Suprapubic skin (tissue), 4 donors: Measurements from ENCODE around the gene CNTN4. TPM values are rescaled to one million over a fixed set of nuclear protein-coding genes. Genes with fewer than 3 reads are reported as not detected.

Source experiments
- DNase-seq, 2 donors: peaks; one replicate each; pipeline ENCODE4 v3.0.0-alpha.2; 2019; ENCODE audit warnings: low spot score in 2 of 2
- H3K27ac ChIP-seq: fragments of 200-600 bp; sonication (generic); one replicate; pipeline ENCODE4 v1.5.1; 2019
- H3K27me3 ChIP-seq: fragments of 200-600 bp; sonication (generic); one replicate; pipeline ENCODE4 v1.5.1; 2019
- H3K36me3 ChIP-seq: fragments of 200-600 bp; sonication (generic); one replicate; pipeline ENCODE4 v1.5.1; 2019
- H3K4me1 ChIP-seq: fragments of 200-600 bp; sonication (generic); one replicate; pipeline ENCODE4 v1.5.1; 2019
- H3K4me3 ChIP-seq: fragments of 200-600 bp; sonication (generic); one replicate; pipeline ENCODE4 v1.5.1; 2019; ENCODE audit warnings: mild to moderate bottlenecking
- H3K9me3 ChIP-seq: fragments of 200-600 bp; sonication (generic); one replicate; pipeline ENCODE4 v1.5.1; 2019
- EP300 ChIP-seq: sonication (generic); formaldehyde crosslinking; IDR thresholded peaks from one replicate; pipeline ENCODE4 v1.6.1; 2017; ENCODE audit warnings: antibody characterized with exemption
- POLR2A ChIP-seq, 2 donors: fragments of 450-650 bp; IDR thresholded peaks; one replicate each; pipeline ENCODE4 v1.6.1; 2017; ENCODE audit warnings: antibody characterized with exemption in 2 of 2, mild to moderate bottlenecking in 2 of 2, moderate library complexity in 2 of 2
- POLR2AphosphoS5 ChIP-seq, 3 donors: sonication (generic); formaldehyde crosslinking; IDR thresholded peaks; one replicate each; pipeline ENCODE4 v1.6.1; 2017; ENCODE audit warnings: antibody characterized with exemption in 3 of 3
- WGBS: methylation state at CpG from one replicate; pipeline ENCODE4 v1.1.5; 2018; 5-methylcytosine and 5-hydroxymethylcytosine counted together
- total RNA-seq, 4 donors: library from RNA; depleted of rRNA; stranded (reverse); fragments of >200 nt; gene quantifications; one replicate each; pipeline ENCODE4 v1.1.0, GENCODE V29; 2016
- TF ChIP-seq, protein P1 (sequence below), 2 donors: fragments of 200-600 bp in 1 of 2; fragments of 450-650 bp in 1 of 2; sonication (generic) in 1 of 2; IDR thresholded peaks; one replicate each; pipeline ENCODE4 v1.5.1; 2016 to 2019; ENCODE audit warnings: antibody characterized with exemption in 2 of 2, mild to moderate bottlenecking in 1 of 2, moderate library complexity in 1 of 2

Gene CNTN4
- total RNA-seq, 4 donors from 2014 or later: 0.60 to 8.1 (median 7.5) TPM

DNA sequence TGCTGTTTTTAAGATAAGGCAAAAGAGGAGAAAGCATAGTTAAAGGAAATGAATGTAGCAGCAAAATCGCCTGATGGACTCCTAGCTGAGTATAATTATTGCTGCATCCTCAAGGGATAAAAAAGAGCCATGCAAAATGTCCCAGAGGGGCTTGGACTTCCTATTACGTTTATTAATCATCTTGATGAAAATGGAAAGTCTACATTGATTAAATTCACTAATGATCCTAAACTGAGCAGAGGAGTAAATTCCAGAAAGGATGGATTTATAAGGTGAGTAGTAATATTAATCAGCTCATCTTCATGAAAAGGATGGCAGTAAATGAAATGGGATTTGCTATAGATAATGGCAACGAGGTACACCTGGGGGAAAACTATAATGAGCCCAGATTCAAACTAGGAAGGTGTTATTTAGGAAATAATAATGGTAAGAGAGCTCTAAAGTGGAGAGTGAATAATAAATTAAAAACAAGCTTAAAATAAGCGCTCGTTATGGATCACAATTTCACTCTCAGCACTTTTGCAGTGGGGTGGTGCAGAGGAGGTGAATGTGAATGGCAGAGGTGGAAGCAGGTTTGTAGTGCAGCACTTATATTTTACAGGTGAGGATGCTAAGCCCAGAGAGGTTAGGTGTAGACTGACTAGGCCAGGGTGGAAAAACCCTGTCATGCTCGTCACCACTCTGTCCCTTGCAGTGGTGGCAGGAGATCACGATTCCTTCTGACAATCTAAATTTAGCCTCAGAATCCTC, 989.2 kb downstream of the CNTN4 start:
- TF ChIP-seq, protein P1, sequence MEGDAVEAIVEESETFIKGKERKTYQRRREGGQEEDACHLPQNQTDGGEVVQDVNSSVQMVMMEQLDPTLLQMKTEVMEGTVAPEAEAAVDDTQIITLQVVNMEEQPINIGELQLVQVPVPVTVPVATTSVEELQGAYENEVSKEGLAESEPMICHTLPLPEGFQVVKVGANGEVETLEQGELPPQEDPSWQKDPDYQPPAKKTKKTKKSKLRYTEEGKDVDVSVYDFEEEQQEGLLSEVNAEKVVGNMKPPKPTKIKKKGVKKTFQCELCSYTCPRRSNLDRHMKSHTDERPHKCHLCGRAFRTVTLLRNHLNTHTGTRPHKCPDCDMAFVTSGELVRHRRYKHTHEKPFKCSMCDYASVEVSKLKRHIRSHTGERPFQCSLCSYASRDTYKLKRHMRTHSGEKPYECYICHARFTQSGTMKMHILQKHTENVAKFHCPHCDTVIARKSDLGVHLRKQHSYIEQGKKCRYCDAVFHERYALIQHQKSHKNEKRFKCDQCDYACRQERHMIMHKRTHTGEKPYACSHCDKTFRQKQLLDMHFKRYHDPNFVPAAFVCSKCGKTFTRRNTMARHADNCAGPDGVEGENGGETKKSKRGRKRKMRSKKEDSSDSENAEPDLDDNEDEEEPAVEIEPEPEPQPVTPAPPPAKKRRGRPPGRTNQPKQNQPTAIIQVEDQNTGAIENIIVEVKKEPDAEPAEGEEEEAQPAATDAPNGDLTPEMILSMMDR (IDR thresholded peaks at IDR 0.05): no peak
- no peak for TF ChIP-seq POLR2AphosphoS5 (IDR thresholded peaks at IDR 0.05)
- TF ChIP-seq POLR2A (IDR thresholded peaks at IDR 0.05): no peak
- TF ChIP-seq EP300: no peak
- H3K27me3 ChIP-seq: no peaks in the 10 kb centered on the region
- no peak overlapping the region for H3K4me3 ChIP-seq
- H3K36me3 ChIP-seq: no peaks in the 10 kb centered on the region
- WGBS: 68% methylated on average over 7 of the region's 7 CpGs
- H3K27ac ChIP-seq: no peak overlapping the region
- no peaks in the 10 kb centered on the region for H3K4me1 ChIP-seq
- no peak for DNase-seq
- H3K9me3 ChIP-seq: no peaks in the 10 kb centered on the region

DNA sequence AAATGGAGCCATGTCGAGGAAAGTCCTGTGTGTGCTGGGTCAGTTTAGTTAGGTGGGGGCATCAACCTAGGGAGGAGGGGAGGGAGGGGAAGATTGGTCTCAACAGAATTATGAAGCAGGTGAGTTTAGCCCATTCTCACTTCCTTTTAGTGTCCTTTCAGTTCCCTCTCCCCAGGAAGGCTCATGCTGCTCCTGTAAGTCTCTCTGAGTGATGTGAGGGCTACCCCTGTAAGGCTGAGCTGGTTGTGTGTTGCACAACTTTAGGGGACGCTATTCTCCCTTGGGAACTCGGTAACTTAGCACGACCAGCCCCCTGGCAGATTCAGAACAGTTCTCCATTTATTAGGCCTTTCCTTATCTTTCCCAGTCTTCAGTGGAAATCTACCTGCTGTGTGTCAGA, 990.4 kb downstream of the CNTN4 start:
- Histone ChIP-seq H3K9me3 (no peaks in the 10 kb centered on the region), H3K4me3 (no peak overlapping the region), H3K36me3 (no peaks in the 10 kb centered on the region), H3K27me3 (no peaks in the 10 kb centered on the region), H3K4me1 (no peaks in the 10 kb centered on the region), H3K27ac (no peak overlapping the region)
- WGBS: 69% methylated on average over 4 of the region's 4 CpGs
- TF ChIP-seq, protein P1 (IDR thresholded peaks at IDR 0.05): no peak
- TF ChIP-seq POLR2AphosphoS5 (IDR thresholded peaks at IDR 0.05) (no peak), POLR2A (IDR thresholded peaks at IDR 0.05) (no peak), EP300 (no peak)
- no peak for DNase-seq

DNA sequence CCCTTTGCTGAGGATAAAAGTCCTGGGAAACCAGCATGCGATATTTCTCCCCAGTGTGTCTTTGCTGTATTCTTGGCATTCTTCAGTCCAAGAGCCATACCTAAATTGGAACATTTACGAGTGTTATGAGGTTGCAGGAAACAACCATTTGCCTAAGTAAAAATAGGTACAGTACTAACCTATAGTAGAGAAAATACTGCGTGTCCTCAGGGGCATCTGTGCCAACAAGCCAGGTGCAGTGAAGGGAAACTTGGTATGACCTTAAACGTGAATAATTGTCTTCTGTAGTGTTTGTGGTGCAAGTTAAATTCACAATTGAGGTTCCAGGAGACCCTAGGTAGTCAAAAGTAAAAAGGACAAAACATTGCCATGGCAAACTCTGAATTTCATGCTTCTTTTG, 999.3 kb downstream of the CNTN4 start:
- no peaks in the 10 kb centered on the region for H3K27me3 ChIP-seq
- H3K27ac ChIP-seq: no peak overlapping the region
- H3K4me3 ChIP-seq: no peak overlapping the region
- 76% methylated on average over 4 of the region's 4 CpGs for WGBS
- no peak for DNase-seq
- no peaks in the 10 kb centered on the region for H3K4me1 ChIP-seq
- H3K9me3 ChIP-seq: no peaks in the 10 kb centered on the region
- no peaks in the 10 kb centered on the region for H3K36me3 ChIP-seq
- no peak for TF ChIP-seq POLR2AphosphoS5 (IDR thresholded peaks at IDR 0.05)
- no peak for TF ChIP-seq POLR2A (IDR thresholded peaks at IDR 0.05)
- TF ChIP-seq, protein P1 (IDR thresholded peaks at IDR 0.05): no peak
- TF ChIP-seq EP300: no peak

DNA sequence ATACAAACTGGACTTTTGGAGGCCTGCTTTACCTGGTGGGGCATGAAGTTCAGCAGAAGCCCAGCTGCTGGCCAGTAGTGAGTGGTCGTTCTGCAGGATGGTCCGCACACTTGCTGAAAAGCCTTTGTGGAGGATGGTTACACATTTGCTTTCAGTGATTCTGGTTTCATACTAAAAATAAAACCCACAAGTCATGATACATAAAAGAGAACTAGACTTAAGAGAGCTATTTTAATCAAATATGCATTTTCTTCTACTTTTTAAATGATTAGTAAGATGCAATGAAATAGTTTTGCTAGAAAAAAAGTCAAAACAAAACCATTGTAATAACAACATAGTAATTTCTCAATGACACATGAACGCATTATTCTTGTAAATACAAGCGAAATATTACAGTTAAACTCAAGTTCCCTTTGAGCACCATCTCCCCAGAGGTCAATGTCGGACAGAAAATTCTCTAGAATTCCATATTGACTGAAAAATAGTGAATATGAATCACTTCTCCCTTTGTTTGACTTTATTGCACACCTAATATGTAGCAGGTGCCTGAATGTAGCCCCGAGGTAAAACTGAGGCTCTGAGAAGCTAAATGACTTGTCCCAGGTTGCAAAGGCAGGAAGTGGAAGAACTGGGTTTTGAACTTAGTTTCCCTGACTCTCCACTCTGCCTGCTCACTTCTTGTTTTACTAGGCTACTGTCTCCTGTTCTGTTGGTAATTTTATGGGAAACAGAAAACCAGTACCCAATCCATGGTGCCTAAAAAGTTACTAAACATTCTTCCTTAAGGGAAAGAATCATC, 1003.2 kb downstream of the CNTN4 start:
- TF ChIP-seq POLR2A (IDR thresholded peaks at IDR 0.05) (no peak), POLR2AphosphoS5 (IDR thresholded peaks at IDR 0.05) (no peak), EP300 (no peak)
- TF ChIP-seq, protein P1 (IDR thresholded peaks at IDR 0.05): no peak
- Histone ChIP-seq H3K4me1 (no peaks in the 10 kb centered on the region), H3K9me3 (no peaks in the 10 kb centered on the region), H3K27me3 (no peaks in the 10 kb centered on the region), H3K4me3 (no peak overlapping the region), H3K36me3 (no peaks in the 10 kb centered on the region), H3K27ac (no peak overlapping the region)
- 83% methylated on average over 6 of the region's 6 CpGs for WGBS
- DNase-seq: no peak

DNA sequence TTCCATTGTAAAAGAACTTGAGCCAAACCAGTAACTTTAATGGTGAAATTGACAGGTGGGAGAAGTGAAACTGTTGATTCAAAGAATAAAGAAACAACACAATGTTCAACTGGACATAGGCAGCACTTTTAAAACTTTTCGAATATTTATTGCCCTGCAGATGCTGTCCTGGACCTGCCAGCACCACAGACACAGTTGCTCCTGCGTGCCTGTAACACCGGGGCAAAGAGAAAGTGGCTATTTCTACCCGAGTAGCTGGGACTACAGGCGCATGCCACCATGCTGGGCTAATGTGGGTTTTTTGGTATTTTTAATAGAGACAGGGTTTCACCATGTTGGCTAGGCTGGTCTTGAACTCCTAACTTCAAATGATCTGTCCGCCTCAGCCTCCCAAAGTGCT, 1004.1 kb downstream of the CNTN4 start:
- Histone ChIP-seq H3K36me3 (no peaks in the 10 kb centered on the region), H3K4me1 (no peaks in the 10 kb centered on the region), H3K27ac (no peak overlapping the region), H3K27me3 (no peaks in the 10 kb centered on the region), H3K4me3 (no peak overlapping the region), H3K9me3 (no peaks in the 10 kb centered on the region)
- 85% methylated on average over 6 of the region's 6 CpGs for WGBS
- no peak for TF ChIP-seq EP300
- TF ChIP-seq, protein P1 (IDR thresholded peaks at IDR 0.05): no peak
- no peak for DNase-seq
